GM18498 (cell line): ENCODE data around the gene MAST4.

Experiments
- ATAC-seq: cut with Tn5 transposase; IDR thresholded peaks from one replicate; pipeline ENCODE4 v1.9.1; 2021; ENCODE audit warnings: mild to moderate bottlenecking, moderate library complexity; ENCODE audit not compliant: unreplicated experiment

Gene MAST4

GRCh38 chr5:67005737-67006499, 409.7 kb downstream of the MAST4 start:
- no peak for ATAC-seq

- ATAC-seq, result no peak
These were observed 410.3 kb downstream of the MAST4 start for GRCh38 chr5:67006500-67006848.

- no peak for ATAC-seq
These were observed 412.8 kb downstream of the MAST4 start for GRCh38 chr5:67009028-67009427.

- no peak for ATAC-seq
These were observed 414.7 kb downstream of the MAST4 start for GRCh38 chr5:67010684-67011409.

GRCh38 chr5:67011422-67011821, 415.2 kb downstream of the MAST4 start:
- ATAC-seq, result no peak

- ATAC-seq, result no peak
These were observed 416.0 kb downstream of the MAST4 start for GRCh38 chr5:67012171-67012570.

- ATAC-seq, result no peak
These were observed 417.5 kb downstream of the MAST4 start for GRCh38 chr5:67013719-67014118.

GRCh38 chr5:67014191-67014590, 418.0 kb downstream of the MAST4 start:
- no peak for ATAC-seq

- no peak for ATAC-seq
These were observed 418.8 kb downstream of the MAST4 start for GRCh38 chr5:67014957-67015400.

- no peak for ATAC-seq
These were observed 419.5 kb downstream of the MAST4 start for GRCh38 chr5:67015541-67016191.

GRCh38 chr5:67019065-67019845, 423.1 kb downstream of the MAST4 start:
- ATAC-seq, result no peak

- no peak for ATAC-seq
These were observed 424.0 kb downstream of the MAST4 start for GRCh38 chr5:67020096-67020615.

GRCh38 chr5:67021031-67021430, 424.8 kb downstream of the MAST4 start:
- ATAC-seq, result no peak

- ATAC-seq, result peak; percentile 45
These were observed 425.3 kb downstream of the MAST4 start for GRCh38 chr5:67021521-67021920.

GRCh38 chr5:67021962-67022361, 425.8 kb downstream of the MAST4 start:
- no peak for ATAC-seq

GRCh38 chr5:67025457-67025856, 429.3 kb downstream of the MAST4 start:
- no peak for ATAC-seq

GRCh38 chr5:67026278-67026677, 430.1 kb downstream of the MAST4 start:
- ATAC-seq, result no peak

GRCh38 chr5:67027171-67027570, 431.0 kb downstream of the MAST4 start:
- no peak for ATAC-seq

GRCh38 chr5:67028371-67028770, 432.2 kb downstream of the MAST4 start:
- ATAC-seq, result no peak

- no peak for ATAC-seq
These were observed 432.7 kb downstream of the MAST4 start for GRCh38 chr5:67028941-67029340.

- ATAC-seq, result no peak
These were observed 433.3 kb downstream of the MAST4 start for GRCh38 chr5:67029481-67029880.
